Type B pancreatic cell (in vitro differentiated cells): Measurements from ENCODE around the gene HTRA3. TPM values are rescaled to one million over a fixed set of nuclear protein-coding genes. Genes with fewer than 3 reads are reported as not detected.

ENCODE experiments used
- DNase-seq: peaks from one replicate; pipeline ENCODE4 v3.0.0; 2021; ENCODE audit warnings: mixed read lengths; ENCODE audit not compliant: unreplicated experiment; ENCODE audit errors: extremely low spot score
- H3K27ac Mint-ChIP-seq: 2 replicates; pipeline ENCODE4 v1.8.0; 2021; ENCODE audit warnings: mild to moderate bottlenecking, mixed read lengths
- H3K27me3 Mint-ChIP-seq: 2 replicates; pipeline ENCODE4 v1.8.0; 2021; ENCODE audit warnings: mixed read lengths
- H3K36me3 Mint-ChIP-seq: 2 replicates; pipeline ENCODE4 v1.8.0; 2021; ENCODE audit warnings: mixed read lengths
- H3K4me1 Mint-ChIP-seq: one replicate; pipeline ENCODE4 v1.8.0; 2021; ENCODE audit warnings: mixed read lengths; ENCODE audit not compliant: unreplicated experiment
- H3K4me3 Mint-ChIP-seq: 2 replicates; pipeline ENCODE4 v1.8.0; 2021; ENCODE audit warnings: mild to moderate bottlenecking, mixed read lengths
- H3K9me3 Mint-ChIP-seq: 2 replicates; pipeline ENCODE4 v1.8.0; 2021; ENCODE audit warnings: mixed read lengths
- total RNA-seq: library from RNA; stranded (reverse); gene quantifications from 2 replicates; pipeline ENCODE4 v1.2.1, GENCODE V29; 2021; ENCODE audit warnings: low replicate concordance
- TF ChIP-seq, protein P1 (sequence below): fragments of 200-600 bp; sonication (generic); conservative IDR thresholded peaks from 2 replicates; pipeline ENCODE4 v1.5.0; 2021; ENCODE audit warnings: antibody characterized with exemption, mild to moderate bottlenecking

HTRA3 gene
- total RNA-seq, 1 donor from 2014 or later: 4.4 TPM

DNA sequence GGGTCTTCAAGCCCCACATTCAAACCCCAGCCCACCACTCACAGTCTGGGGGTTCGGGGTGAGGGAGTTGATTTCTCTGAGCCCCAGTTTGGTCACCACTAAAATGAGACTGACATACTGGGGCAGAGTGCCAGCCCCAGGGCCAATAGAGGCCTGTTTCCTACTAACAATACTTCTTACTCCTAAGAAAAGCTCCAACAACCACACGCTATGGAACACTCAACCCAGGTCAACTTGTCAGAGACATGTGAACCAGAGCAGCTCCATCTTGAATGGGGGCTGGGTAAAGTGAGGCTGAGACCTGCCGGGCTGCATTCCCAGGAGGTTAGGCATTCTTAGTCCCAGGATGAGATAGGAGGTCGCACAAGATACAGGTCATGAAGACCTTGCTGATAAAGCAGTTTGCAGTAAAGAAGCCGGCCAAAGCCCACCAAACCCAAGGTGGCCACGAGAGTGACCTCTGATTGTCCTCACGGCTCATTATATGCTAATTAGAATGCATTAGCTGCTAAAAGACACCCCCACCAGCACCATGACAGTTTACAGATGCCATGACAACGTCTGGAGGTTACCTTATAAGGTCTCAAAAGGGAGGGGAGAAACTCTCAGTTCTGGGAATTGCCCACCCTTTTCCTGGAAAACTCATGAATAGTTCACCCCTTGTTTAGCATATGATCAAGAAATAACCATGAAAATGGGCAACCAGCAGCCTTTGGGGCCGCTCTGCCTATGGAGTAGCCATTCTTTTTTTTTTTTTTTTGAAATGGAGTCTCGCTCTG is 26.6 kb upstream of the HTRA3 start:
- H3K36me3 Mint-ChIP-seq: no peaks in the 10 kb centered on the region

DNA sequence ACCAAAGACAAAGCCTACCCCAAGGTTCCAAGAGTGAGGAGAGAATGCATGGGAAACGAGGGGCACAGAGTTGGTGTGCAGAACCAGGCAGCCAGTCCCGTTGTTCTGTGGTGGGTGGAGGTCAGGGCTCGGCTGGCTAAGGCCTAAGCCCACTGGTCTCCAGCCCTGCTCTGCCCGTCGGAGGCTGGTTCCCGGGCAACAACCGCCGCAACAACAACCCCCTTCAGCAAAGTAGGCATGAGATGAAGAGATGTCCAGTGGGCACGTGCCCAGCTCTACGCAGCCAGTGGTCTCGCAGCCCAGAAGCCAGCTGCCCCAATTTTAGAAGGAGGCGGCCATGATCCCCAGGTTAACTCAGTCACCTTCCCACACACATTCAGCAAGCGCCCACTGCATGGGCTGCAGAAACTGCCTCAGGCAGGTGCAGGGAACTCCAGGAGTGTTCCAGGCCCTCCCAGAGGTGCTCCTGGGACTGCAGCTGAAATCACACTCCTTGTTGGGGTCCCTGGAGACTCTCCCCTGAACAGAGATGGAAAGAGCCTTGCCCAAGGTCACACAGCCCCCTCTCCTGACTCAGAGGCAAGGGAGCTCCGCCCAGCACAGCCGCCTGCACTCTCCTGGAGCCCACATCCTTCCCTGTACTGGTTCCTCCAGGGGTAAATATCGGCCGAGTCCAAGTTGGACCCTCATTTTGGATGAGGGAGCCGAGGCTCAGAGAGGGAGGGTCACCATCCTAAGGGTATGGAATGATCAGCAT is 25.4 kb upstream of the HTRA3 start:
- H3K27me3 Mint-ChIP-seq: peaks cover under 1% of the 10 kb centered on the region
- H3K36me3 Mint-ChIP-seq: no peaks in the 10 kb centered on the region
- TF ChIP-seq, protein P1, sequence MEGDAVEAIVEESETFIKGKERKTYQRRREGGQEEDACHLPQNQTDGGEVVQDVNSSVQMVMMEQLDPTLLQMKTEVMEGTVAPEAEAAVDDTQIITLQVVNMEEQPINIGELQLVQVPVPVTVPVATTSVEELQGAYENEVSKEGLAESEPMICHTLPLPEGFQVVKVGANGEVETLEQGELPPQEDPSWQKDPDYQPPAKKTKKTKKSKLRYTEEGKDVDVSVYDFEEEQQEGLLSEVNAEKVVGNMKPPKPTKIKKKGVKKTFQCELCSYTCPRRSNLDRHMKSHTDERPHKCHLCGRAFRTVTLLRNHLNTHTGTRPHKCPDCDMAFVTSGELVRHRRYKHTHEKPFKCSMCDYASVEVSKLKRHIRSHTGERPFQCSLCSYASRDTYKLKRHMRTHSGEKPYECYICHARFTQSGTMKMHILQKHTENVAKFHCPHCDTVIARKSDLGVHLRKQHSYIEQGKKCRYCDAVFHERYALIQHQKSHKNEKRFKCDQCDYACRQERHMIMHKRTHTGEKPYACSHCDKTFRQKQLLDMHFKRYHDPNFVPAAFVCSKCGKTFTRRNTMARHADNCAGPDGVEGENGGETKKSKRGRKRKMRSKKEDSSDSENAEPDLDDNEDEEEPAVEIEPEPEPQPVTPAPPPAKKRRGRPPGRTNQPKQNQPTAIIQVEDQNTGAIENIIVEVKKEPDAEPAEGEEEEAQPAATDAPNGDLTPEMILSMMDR: no peak
- peaks cover 14% of the 10 kb centered on the region for H3K4me1 Mint-ChIP-seq
- no peak overlapping the region for H3K4me3 Mint-ChIP-seq
- DNase-seq: no peak
- H3K9me3 Mint-ChIP-seq: no peaks in the 10 kb centered on the region
- no peak overlapping the region for H3K27ac Mint-ChIP-seq

More for the DNA sequence above, 26.6 kb upstream of the HTRA3 start:
- Mint-ChIP-seq H3K27ac (no peak overlapping the region), H3K4me1 (peaks cover 9% of the 10 kb centered on the region), H3K9me3 (no peaks in the 10 kb centered on the region), H3K4me3 (no peak overlapping the region), H3K27me3 (no peaks in the 10 kb centered on the region)
- no peak for DNase-seq
- TF ChIP-seq, protein P1: no peak

DNA sequence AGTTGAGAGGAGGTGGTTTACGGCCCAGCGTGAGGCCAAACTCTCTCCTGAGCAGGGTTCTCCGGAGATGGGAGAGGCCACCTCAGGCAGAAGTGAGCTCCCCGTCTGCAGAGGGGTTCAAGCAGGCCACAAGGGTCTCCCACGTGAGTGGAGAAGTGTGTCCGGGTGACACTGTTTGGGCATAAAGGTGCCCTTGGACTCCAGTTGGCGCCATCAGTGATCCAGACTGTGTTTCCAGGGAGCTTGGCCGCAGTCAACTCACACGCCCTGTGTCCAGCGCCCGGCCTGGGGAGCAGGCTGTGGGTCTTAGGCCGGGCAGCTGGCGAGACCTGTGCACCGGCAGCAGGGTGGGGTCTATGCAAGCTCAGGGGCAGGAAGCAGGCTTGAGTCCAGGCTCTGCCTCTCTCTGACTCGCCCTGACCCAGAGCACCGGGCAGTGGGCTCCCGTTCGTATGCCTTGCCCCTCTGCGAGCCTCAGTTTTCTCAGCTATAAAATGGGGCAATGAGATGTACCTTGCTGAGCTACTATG is 24.6 kb upstream of the HTRA3 start:
- TF ChIP-seq, protein P1: no peak
- Mint-ChIP-seq H3K4me1 (peaks cover 14% of the 10 kb centered on the region), H3K9me3 (no peaks in the 10 kb centered on the region), H3K27me3 (peaks cover 3% of the 10 kb centered on the region), H3K36me3 (no peaks in the 10 kb centered on the region), H3K4me3 (no peak overlapping the region), H3K27ac (no peak overlapping the region)
- DNase-seq: no peak

DNA sequence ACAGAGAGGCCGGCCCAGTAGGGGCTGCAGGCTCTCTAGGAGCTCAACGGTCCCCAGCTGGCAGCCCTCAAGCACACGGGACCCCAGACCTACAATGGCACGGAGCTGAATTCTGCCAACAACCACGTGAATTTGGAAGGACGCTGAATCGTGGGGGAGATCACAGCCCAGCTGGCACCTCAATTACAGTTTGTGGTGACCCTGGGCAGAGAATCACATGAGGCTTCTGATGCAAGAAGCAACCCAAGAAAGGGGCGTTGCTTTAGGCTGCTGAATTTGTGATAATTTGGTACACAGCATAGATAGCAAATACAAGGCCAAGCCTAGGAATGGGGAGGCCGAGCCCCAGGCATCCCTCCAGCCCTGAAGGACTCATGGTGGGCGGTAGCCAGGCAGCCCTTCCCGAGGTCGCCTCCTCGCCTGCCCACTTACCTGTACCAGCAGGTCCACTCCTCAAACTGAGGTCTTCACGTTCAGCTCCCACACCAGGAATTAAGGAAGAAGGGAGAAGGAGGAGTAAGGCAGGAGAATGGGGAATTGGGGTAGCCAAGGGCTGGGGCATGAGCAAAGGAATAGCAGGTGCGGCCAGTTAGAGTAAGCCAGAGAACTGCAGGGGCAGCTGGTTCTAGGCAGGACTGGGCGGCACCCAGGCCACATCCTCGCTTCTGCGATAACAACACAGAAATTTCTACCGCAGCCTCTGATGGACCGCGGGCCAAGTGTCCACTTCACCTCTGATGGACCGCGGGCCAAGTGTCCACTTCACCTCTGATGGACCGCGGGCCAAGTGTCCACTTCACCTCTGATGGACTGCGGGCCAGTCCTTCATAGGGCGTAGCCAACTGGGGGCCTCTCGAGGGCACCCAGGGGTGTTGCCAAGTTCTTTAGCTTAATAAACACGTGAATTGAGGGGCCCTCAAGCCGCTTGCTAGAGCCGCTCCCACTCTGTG is 23.4 kb upstream of the HTRA3 start:
- TF ChIP-seq, protein P1: no peak
- H3K36me3 Mint-ChIP-seq: no peaks in the 10 kb centered on the region
- peaks cover 3% of the 10 kb centered on the region for H3K27me3 Mint-ChIP-seq
- H3K27ac Mint-ChIP-seq: no peak overlapping the region
- no peak overlapping the region for H3K4me3 Mint-ChIP-seq
- H3K4me1 Mint-ChIP-seq: peaks cover 14% of the 10 kb centered on the region
- H3K9me3 Mint-ChIP-seq: no peaks in the 10 kb centered on the region
- DNase-seq: no peak
